Fibroblast of villous mesenchyme (primary cell): ENCODE measurements around the gene IFT43. TPM values are rescaled to one million over a fixed set of nuclear protein-coding genes. Genes with fewer than 3 reads are reported as not detected.

Experiments used
- DNase-seq: peaks from one replicate; pipeline ENCODE4 v3.0.0-alpha.2; 2010; ENCODE audit warnings: low read depth
- H3K4me3 ChIP-seq: 2 replicates; pipeline ENCODE4 v1.5.1; 2011; ENCODE audit warnings: low read depth, mild to moderate bottlenecking, low read length
- CTCF ChIP-seq: IDR thresholded peaks from 2 replicates; pipeline ENCODE4 v1.5.1; 2012; ENCODE audit warnings: low read depth, mild to moderate bottlenecking, low read length; ENCODE audit not compliant: insufficient read depth
- total RNA-seq: library from RNA; depleted of rRNA; stranded (reverse); fragments of >200 nt; gene quantifications from 2 replicates; pipeline ENCODE4 v1.2.3, GENCODE V29; 2012

The IFT43 gene
- total RNA-seq, 1 donor: 51.0 TPM

- TF ChIP-seq CTCF: no peak
- no peak overlapping the region for H3K4me3 ChIP-seq
- DNase-seq: no peak
These were observed 26.5 kb upstream of the IFT43 start for GRCh38 chr14:75959031-75959430.

- DNase-seq: no peak
- no peak for TF ChIP-seq CTCF
- H3K4me3 ChIP-seq: no peak overlapping the region
These were observed 25.3 kb upstream of the IFT43 start for GRCh38 chr14:75960231-75960630.

DNA sequence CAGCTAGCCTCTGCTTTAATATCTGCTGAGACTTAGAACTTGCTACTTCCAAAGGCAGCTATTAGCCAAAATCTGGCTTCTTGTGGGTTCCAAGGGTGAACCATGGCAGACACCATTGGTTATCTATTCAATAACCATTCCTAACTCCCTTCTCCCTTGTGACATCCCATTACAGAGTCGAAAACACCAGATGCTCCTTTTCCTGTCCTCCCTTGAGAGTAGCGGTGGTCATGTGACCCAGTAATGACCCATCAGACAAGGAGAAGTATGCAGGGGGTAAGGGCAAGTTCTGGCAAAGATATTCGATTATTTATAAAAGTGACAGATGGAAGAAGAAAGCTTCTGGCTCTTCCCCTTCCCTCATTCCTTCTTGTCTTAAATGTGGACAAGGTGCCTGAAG is 23.9 kb upstream of the IFT43 start:
- no peak for TF ChIP-seq CTCF
- no peak overlapping the region for H3K4me3 ChIP-seq

DNA sequence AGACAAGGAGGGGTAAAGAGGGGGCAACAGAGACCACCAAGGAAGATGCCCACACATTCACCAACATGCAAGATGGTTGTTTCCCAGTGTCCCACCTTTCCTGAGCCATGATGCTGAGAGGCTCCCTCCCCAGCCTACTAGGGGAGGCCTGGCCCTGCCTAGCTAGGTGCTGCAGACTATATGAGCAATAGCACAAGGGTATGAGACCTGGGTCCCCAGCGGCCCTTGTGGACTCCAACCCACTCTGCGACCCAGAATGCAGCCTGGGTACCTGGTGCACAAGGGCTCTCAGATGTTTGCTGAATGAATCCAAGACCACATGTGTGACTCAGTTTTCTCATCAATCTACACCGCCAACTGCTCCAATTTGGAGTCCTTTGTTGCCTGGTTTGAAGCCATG is 17.7 kb upstream of the IFT43 start:
- TF ChIP-seq CTCF: no peak
- DNase-seq: no peak
- H3K4me3 ChIP-seq: no peak overlapping the region

More for the DNA sequence above, 23.9 kb upstream of the IFT43 start:
- no peak for DNase-seq

DNA sequence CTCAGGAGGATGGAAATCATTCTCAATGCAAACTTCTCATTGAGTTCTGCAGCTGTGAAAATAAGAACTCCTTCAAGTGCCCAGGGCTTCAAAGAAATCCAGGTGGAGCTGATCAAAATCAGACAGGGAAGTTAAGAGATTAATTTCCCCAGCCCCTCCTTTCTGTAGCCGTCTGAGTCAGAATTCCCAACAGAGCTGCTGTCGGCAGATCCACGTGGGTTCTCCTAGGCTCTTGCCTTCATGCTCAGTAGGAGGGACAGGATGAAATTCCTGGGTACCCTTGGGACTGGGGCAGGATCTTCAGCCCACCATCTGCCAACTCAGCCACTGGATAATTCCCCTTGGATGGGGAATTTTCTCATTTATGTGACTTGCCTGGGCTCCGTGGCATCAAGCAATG is 17.1 kb upstream of the IFT43 start:
- no peak overlapping the region for H3K4me3 ChIP-seq
- DNase-seq: peak; percentile 38
- no peak for TF ChIP-seq CTCF

- no peak for TF ChIP-seq CTCF
- H3K4me3 ChIP-seq: no peak overlapping the region
- DNase-seq: no peak
These were observed 16.4 kb upstream of the IFT43 start for GRCh38 chr14:75969126-75969525.

DNA sequence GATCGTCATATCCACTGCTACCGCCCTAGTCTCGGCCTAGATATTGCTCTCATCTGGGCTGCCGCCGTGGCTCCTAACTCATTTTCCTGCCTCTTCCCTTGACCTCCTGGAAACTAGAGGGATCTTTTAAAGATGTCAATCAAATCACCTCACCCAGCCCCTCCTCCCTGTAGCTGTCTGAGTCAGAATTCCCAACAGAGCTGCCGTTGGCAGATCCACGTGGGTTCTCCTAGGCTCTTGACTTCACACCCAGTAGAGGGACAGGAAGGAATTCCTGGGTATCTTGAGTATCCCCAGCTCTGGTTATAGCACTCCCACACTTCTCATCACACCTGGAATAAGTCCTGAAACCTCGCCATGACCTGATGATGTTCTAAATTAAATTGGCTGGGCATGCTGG is 15.7 kb upstream of the IFT43 start:
- TF ChIP-seq CTCF: no peak
- no peak overlapping the region for H3K4me3 ChIP-seq
- DNase-seq: no peak
